ENCODE measurements around the gene MAST2.
"Not testable (repeated sequence)": the region's sequence is repeated elsewhere in the genome, so short reads cannot be mapped to it uniquely, and the experiment has no call there.

Gene MAST2

GRCh38 chr1:45850017-45850416 is 46.6 kb downstream of the MAST2 start:
- Histone ChIP-seq H3K9me2 (replicated peaks; ENCODE audit: insufficient read depth, low read length) (no peaks in the 10 kb centered on the region), H2AFZ (ENCODE audit: low read length) (no peak overlapping the region), H3K79me2 (ENCODE audit: low read length) (peaks cover 61% of the 10 kb centered on the region), H3K4me3 (ENCODE audit: low read length) (no peak overlapping the region), H3F3A (ENCODE audit: insufficient read depth, low read length) (no peaks in the 10 kb centered on the region), H3K4me1 (ENCODE audit: low read length) (no peaks in the 10 kb centered on the region), H3K4me2 (ENCODE audit: low read depth, low read length) (no peak overlapping the region), H3K27ac (ENCODE audit: low read length) (no peak overlapping the region), H4K20me1 (ENCODE audit: insufficient read depth, low read length) (no peaks in the 10 kb centered on the region), H3K9ac (ENCODE audit: low read length) (no peak overlapping the region), H3K9me3 (replicated peaks; ENCODE audit: insufficient read depth, low read length) (no peaks in the 10 kb centered on the region), H3K27me3 (replicated peaks; ENCODE audit: insufficient read depth, low read length) (no peaks in the 10 kb centered on the region), H3K36me3 (replicated peaks; ENCODE audit: insufficient read depth, low read length) (no peaks in the 10 kb centered on the region)
- TF ChIP-seq CTCF (IDR thresholded peaks at IDR 0.05; ENCODE audit: low read length) (no peak), EZH2 (optimal IDR thresholded peaks at IDR 0.05; ENCODE audit: low read depth, low read length) (no peak), EZH2phosphoT487 (IDR thresholded peaks at IDR 0.05; ENCODE audit: low read length) (no peak)
- DNase-seq = no peak

GRCh38 chr1:45854724-45855123 is 51.3 kb downstream of the MAST2 start:
- Histone ChIP-seq H3K4me2 (ENCODE audit: low read depth, low read length) (no peak overlapping the region), H3K9me2 (replicated peaks; ENCODE audit: insufficient read depth, low read length) (no peaks in the 10 kb centered on the region), H3K27me3 (replicated peaks; ENCODE audit: insufficient read depth, low read length) (no peaks in the 10 kb centered on the region), H3K36me3 (replicated peaks; ENCODE audit: insufficient read depth, low read length) (no peaks in the 10 kb centered on the region), H3K27ac (ENCODE audit: low read length) (no peak overlapping the region), H3K4me3 (ENCODE audit: low read length) (no peak overlapping the region), H3F3A (ENCODE audit: insufficient read depth, low read length) (no peaks in the 10 kb centered on the region), H4K20me1 (ENCODE audit: insufficient read depth, low read length) (no peaks in the 10 kb centered on the region), H3K9me3 (replicated peaks; ENCODE audit: insufficient read depth, low read length) (no peaks in the 10 kb centered on the region), H3K79me2 (ENCODE audit: low read length) (peaks cover 74% of the 10 kb centered on the region), H2AFZ (ENCODE audit: low read length) (no peak overlapping the region), H3K4me1 (ENCODE audit: low read length) (no peaks in the 10 kb centered on the region), H3K9ac (ENCODE audit: low read length) (no peak overlapping the region)
- no peak for DNase-seq
- TF ChIP-seq EZH2phosphoT487 (IDR thresholded peaks at IDR 0.05; ENCODE audit: low read length) (no peak), CTCF (IDR thresholded peaks at IDR 0.05; ENCODE audit: low read length) (no peak), EZH2 (optimal IDR thresholded peaks at IDR 0.05; ENCODE audit: low read depth, low read length) (no peak)

- TF ChIP-seq EZH2phosphoT487 (IDR thresholded peaks at IDR 0.05; ENCODE audit: low read length) = no peak
- no peak for TF ChIP-seq EZH2 (optimal IDR thresholded peaks at IDR 0.05; ENCODE audit: low read depth, low read length)
- TF ChIP-seq CTCF (IDR thresholded peaks at IDR 0.05; ENCODE audit: low read length) = no peak
Measured at GRCh38 chr1:45857101-45857700, 53.8 kb downstream of the MAST2 start.

GRCh38 chr1:45857755-45858492 is 54.5 kb downstream of the MAST2 start:
- not testable (repeated sequence) for H2AFZ ChIP-seq (ENCODE audit: low read length); H3K4me3 ChIP-seq (ENCODE audit: low read length); H3K4me2 ChIP-seq (ENCODE audit: low read depth, low read length); DNase-seq; H3K36me3 ChIP-seq (replicated peaks; ENCODE audit: insufficient read depth, low read length); H3K9me3 ChIP-seq (replicated peaks; ENCODE audit: insufficient read depth, low read length); H4K20me1 ChIP-seq (ENCODE audit: insufficient read depth, low read length); H3F3A ChIP-seq (ENCODE audit: insufficient read depth, low read length); H3K9ac ChIP-seq (ENCODE audit: low read length); H3K4me1 ChIP-seq (ENCODE audit: low read length); H3K27ac ChIP-seq (ENCODE audit: low read length); H3K9me2 ChIP-seq (replicated peaks; ENCODE audit: insufficient read depth, low read length); H3K27me3 ChIP-seq (replicated peaks; ENCODE audit: insufficient read depth, low read length)
- peaks cover 69% of the 10 kb centered on the region for H3K79me2 ChIP-seq (ENCODE audit: low read length)

More at GRCh38 chr1:45857101-45857700, 53.8 kb downstream of the MAST2 start:
- Histone ChIP-seq H3F3A (ENCODE audit: insufficient read depth, low read length) (no peaks in the 10 kb centered on the region), H3K9ac (ENCODE audit: low read length) (no peak overlapping the region), H3K79me2 (ENCODE audit: low read length) (peaks cover 70% of the 10 kb centered on the region), H3K27me3 (replicated peaks; ENCODE audit: insufficient read depth, low read length) (no peaks in the 10 kb centered on the region), H3K9me3 (replicated peaks; ENCODE audit: insufficient read depth, low read length) (no peaks in the 10 kb centered on the region), H3K27ac (ENCODE audit: low read length) (no peak overlapping the region), H4K20me1 (ENCODE audit: insufficient read depth, low read length) (no peaks in the 10 kb centered on the region), H3K4me1 (ENCODE audit: low read length) (no peaks in the 10 kb centered on the region), H2AFZ (ENCODE audit: low read length) (no peak overlapping the region), H3K4me3 (ENCODE audit: low read length) (no peak overlapping the region), H3K4me2 (ENCODE audit: low read depth, low read length) (no peak overlapping the region), H3K36me3 (replicated peaks; ENCODE audit: insufficient read depth, low read length) (no peaks in the 10 kb centered on the region), H3K9me2 (replicated peaks; ENCODE audit: insufficient read depth, low read length) (no peaks in the 10 kb centered on the region)
- DNase-seq = no peak
